HEK293 (cell line): ENCODE results near the gene C1orf115.
A peak's percentile ranks its signal among the peaks of the same experiment; 100 is the strongest.

ENCODE experiments used
- CTCF ChIA-PET: fragments of 350-600 bp; formaldehyde crosslinking; extraction: SDS; loops from one replicate; lab custom pipeline; 2021; ENCODE audit warnings: antibody characterized with exemption; lab: Yijun Ruan, JAX
- POLR2A ChIA-PET: fragments of 300-600 bp; formaldehyde crosslinking; extraction: SDS; loops from one replicate; lab custom pipeline; 2020; ENCODE audit warnings: antibody characterized with exemption, inconsistent platforms; lab: Yijun Ruan, JAX
- H3K27ac ChIP-seq: fragments of 200-500 bp; sonication (Bioruptor generic); 2 replicates; pipeline ENCODE4 v1.5.1; 2014; ENCODE audit warnings: low read depth, low read length, control low read depth, inconsistent platforms; ENCODE audit errors: extremely low read depth
- H3K36me3 ChIP-seq, 2 experiments: fragments of 200-500 bp in 1 of 2; sonication (Bioruptor generic) in 1 of 2; 1 replicate in 1 of 2; 2 replicates in 1 of 2; pipeline ENCODE4 v1.5.1; 2014 to 2017; ENCODE audit warnings: inconsistent platforms in 2 of 2, low read length in 2 of 2; ENCODE audit not compliant: control insufficient read depth in 2 of 2, insufficient read depth in 1 of 2
- H3K4me1 ChIP-seq: fragments of 200-500 bp; sonication (Bioruptor generic); 2 replicates; pipeline ENCODE4 v1.5.1; 2014; ENCODE audit warnings: mild to moderate bottlenecking, low read length, inconsistent platforms; ENCODE audit not compliant: control insufficient read depth, insufficient read depth
- H3K4me3 ChIP-seq: 2 replicates; pipeline ENCODE4 v1.5.1; 2011; ENCODE audit warnings: low read depth, mild to moderate bottlenecking, control low read depth, low read length, moderate library complexity
- H3K9me3 ChIP-seq: fragments of 200-500 bp; sonication (Bioruptor generic); 2 replicates; pipeline ENCODE4 v1.5.1; 2014; ENCODE audit warnings: low read depth, low read length, inconsistent platforms; ENCODE audit not compliant: control insufficient read depth, insufficient read depth
- KLF1 ChIP-seq: fragments of 450-650 bp; formaldehyde crosslinking; IDR thresholded peaks from 2 replicates; pipeline ENCODE4 v1.5.1; 2016; ENCODE audit warnings: missing biosample characterization, missing genetic modification characterization
- MYNN ChIP-seq: fragments of 450-650 bp; formaldehyde crosslinking; IDR thresholded peaks from 2 replicates; pipeline ENCODE4 v1.5.1; 2016; ENCODE audit warnings: missing biosample characterization, missing genetic modification characterization, borderline replicate concordance
- PRDM6 ChIP-seq: fragments of 450-650 bp; formaldehyde crosslinking; IDR thresholded peaks from 2 replicates; pipeline ENCODE4 v1.5.1; 2017; ENCODE audit warnings: missing biosample characterization, missing genetic modification characterization
- REST ChIP-seq: fragments of 450-650 bp; formaldehyde crosslinking; IDR thresholded peaks from 2 replicates; pipeline ENCODE4 v1.5.1; 2016; ENCODE audit warnings: missing biosample characterization, missing genetic modification characterization
- SALL2 ChIP-seq: fragments of 450-650 bp; formaldehyde crosslinking; IDR thresholded peaks from 2 replicates; pipeline ENCODE4 v1.5.0; 2017; ENCODE audit warnings: missing biosample characterization, mild to moderate bottlenecking, missing genetic modification characterization, borderline replicate concordance
- ZBTB10 ChIP-seq: fragments of 450-650 bp; formaldehyde crosslinking; IDR thresholded peaks from 2 replicates; pipeline ENCODE4 v1.5.1; 2016; ENCODE audit warnings: missing biosample characterization, missing genetic modification characterization
- ZBTB20 ChIP-seq: fragments of 450-650 bp; formaldehyde crosslinking; IDR thresholded peaks from 2 replicates; pipeline ENCODE4 v1.5.1; 2016; ENCODE audit warnings: missing biosample characterization, missing genetic modification characterization
- ZBTB49 ChIP-seq: fragments of 450-650 bp; formaldehyde crosslinking; IDR thresholded peaks from 2 replicates; pipeline ENCODE4 v1.5.1; 2016; ENCODE audit warnings: missing biosample characterization, missing genetic modification characterization, low read depth
- ZFP41 ChIP-seq: fragments of 450-650 bp; formaldehyde crosslinking; IDR thresholded peaks from 2 replicates; pipeline ENCODE4 v1.5.1; 2016; ENCODE audit warnings: missing biosample characterization, missing genetic modification characterization, borderline replicate concordance
- ZNF10 ChIP-seq: fragments of 450-650 bp; formaldehyde crosslinking; IDR thresholded peaks from 2 replicates; pipeline ENCODE4 v1.5.1; 2017; ENCODE audit warnings: missing biosample characterization, missing genetic modification characterization
- ZNF140 ChIP-seq: fragments of 450-650 bp; formaldehyde crosslinking; IDR thresholded peaks from 2 replicates; pipeline ENCODE4 v1.5.1; 2016; ENCODE audit warnings: missing biosample characterization, missing genetic modification characterization
- ZNF169 ChIP-seq: fragments of 450-650 bp; formaldehyde crosslinking; IDR thresholded peaks from 2 replicates; pipeline ENCODE4 v1.5.1; 2016; ENCODE audit warnings: missing biosample characterization, missing genetic modification characterization
- ZNF221 ChIP-seq: fragments of 450-650 bp; formaldehyde crosslinking; IDR thresholded peaks from 2 replicates; pipeline ENCODE4 v1.5.1; 2017; ENCODE audit warnings: missing biosample characterization, missing genetic modification characterization, borderline replicate concordance
- ZNF341 ChIP-seq: fragments of 450-650 bp; formaldehyde crosslinking; IDR thresholded peaks from 2 replicates; pipeline ENCODE4; 2016; ENCODE audit warnings: low read depth, missing biosample characterization, missing genetic modification characterization
- ZNF416 ChIP-seq: fragments of 450-650 bp; formaldehyde crosslinking; IDR thresholded peaks from 2 replicates; pipeline ENCODE4 v1.5.1; 2016; ENCODE audit warnings: missing biosample characterization, missing genetic modification characterization
- ZNF548 ChIP-seq: fragments of 450-650 bp; formaldehyde crosslinking; IDR thresholded peaks from 2 replicates; pipeline ENCODE4 v1.5.1; 2016; ENCODE audit warnings: missing biosample characterization, missing genetic modification characterization
- ZNF624 ChIP-seq: fragments of 450-650 bp; formaldehyde crosslinking; IDR thresholded peaks from 2 replicates; pipeline ENCODE4 v1.5.1; 2017; ENCODE audit warnings: missing biosample characterization, missing genetic modification characterization
- ZNF658 ChIP-seq: fragments of 450-650 bp; formaldehyde crosslinking; IDR thresholded peaks from 2 replicates; pipeline ENCODE4; 2016; ENCODE audit warnings: missing biosample characterization, missing genetic modification characterization
- ZNF791 ChIP-seq: fragments of 450-650 bp; formaldehyde crosslinking; IDR thresholded peaks from 2 replicates; pipeline ENCODE4 v1.5.1; 2016; ENCODE audit warnings: missing biosample characterization, missing genetic modification characterization
- ZSCAN4 ChIP-seq: fragments of 450-650 bp; formaldehyde crosslinking; IDR thresholded peaks from 2 replicates; pipeline ENCODE4 v1.5.1; 2017; ENCODE audit warnings: missing biosample characterization, missing genetic modification characterization

The C1orf115 gene

GRCh38 chr1:220684890-220685289 lies 5.3 kb upstream of the C1orf115 start:
- H3K27ac ChIP-seq, result no peak overlapping the region
- 0 out of 2 replicates have a peak, but pooled peaks have one; percentile 62 for TF ChIP-seq ZNF10 (tag by site-specific recombination)
- TF ChIP-seq SALL2 (tag by site-specific recombination), result no peak
- TF ChIP-seq ZSCAN4, result no peak
- TF ChIP-seq ZBTB20 (tag by site-specific recombination), result peak; percentile 41; the same call in 1 of the 2 replicates
- no peaks in the 10 kb centered on the region for H3K36me3 ChIP-seq
- ChIA-PET POLR2A (no interaction called here), CTCF (interaction anchor here (0.6 to 2.1 kb wide), 7 partner anchors 9 to 1771 kb away, joined by 3 to 9 read pairs (median 4); no protein-coding TSS in a partner anchor)
- H3K4me1 ChIP-seq, result no peaks in the 10 kb centered on the region
- no peaks in the 10 kb centered on the region for H3K9me3 ChIP-seq
- no peak overlapping the region for H3K4me3 ChIP-seq

- Histone ChIP-seq H3K27ac (no peak overlapping the region), H3K4me1 (no peaks in the 10 kb centered on the region), H3K36me3 (no peaks in the 10 kb centered on the region)
- POLR2A ChIA-PET, result no interaction called here
- TF ChIP-seq ZNF658 (tag by site-specific recombination) (no peak), PRDM6 (tag by site-specific recombination) (no peak), ZNF221 (no peak), ZBTB10 (tag by site-specific recombination) (no peak)
- TF ChIP-seq, all 188 proteins: peak for 0
- CTCF ChIA-PET, result interaction anchor here (0.8 to 2.1 kb wide), 6 partner anchors 8 to 405 kb away, joined by 3 to 9 read pairs (median 4); no protein-coding TSS in a partner anchor
- no peak overlapping the region for H3K4me3 ChIP-seq
- no peaks in the 10 kb centered on the region for H3K9me3 ChIP-seq
These were observed 4.3 kb upstream of the C1orf115 start for GRCh38 chr1:220685879-220686278.

GRCh38 chr1:220687809-220688208 lies 2.4 kb upstream of the C1orf115 start:
- CTCF ChIA-PET, result interaction anchor here (0.6 to 1.9 kb wide), 2 partner anchors 14 to 45 kb away, joined by 6 read pairs; no protein-coding TSS in a partner anchor
- POLR2A ChIA-PET, result no interaction called here
- no peak overlapping the region for H3K4me3 ChIP-seq
- TF ChIP-seq ZBTB49 (tag by site-specific recombination), result no peak
- TF ChIP-seq ZFP41, result no peak
- TF ChIP-seq REST (tag by site-specific recombination), result no peak
- TF ChIP-seq ZNF140 (tag by site-specific recombination), result no peak
- no peak for TF ChIP-seq ZNF791 (tag by site-specific recombination)
- TF ChIP-seq MYNN (tag by site-specific recombination), result no peak
- no peak for TF ChIP-seq ZNF341 (tag by site-specific recombination)
- no peak for TF ChIP-seq ZNF624 (tag by site-specific recombination)
- TF ChIP-seq KLF1 (tag by site-specific recombination), result no peak
- no peak for TF ChIP-seq ZNF416 (tag by site-specific recombination)
- TF ChIP-seq ZNF10 (tag by site-specific recombination), result no peak
- TF ChIP-seq ZNF548 (tag by site-specific recombination), result no peak
- TF ChIP-seq ZNF169 (tag by site-specific recombination), result no peak

More at GRCh38 chr1:220687809-220688208, 2.4 kb upstream of the C1orf115 start:
- Histone ChIP-seq H3K4me1 (peaks cover 2% of the 10 kb centered on the region; the same call in 1 of the 2 replicates), H3K36me3 (no peaks in the 10 kb centered on the region), H3K9me3 (no peaks in the 10 kb centered on the region), H3K27ac (no peak overlapping the region)
